GM18498 (cell line): ENCODE data around the gene GRM7.
A peak's percentile ranks its signal among the peaks of the same experiment; 100 is the strongest.

Experiments used
- ATAC-seq: cut with Tn5 transposase; IDR thresholded peaks from one replicate; pipeline ENCODE4 v1.9.1; 2021; ENCODE audit warnings: mild to moderate bottlenecking, moderate library complexity; ENCODE audit not compliant: unreplicated experiment

The GRM7 gene

DNA sequence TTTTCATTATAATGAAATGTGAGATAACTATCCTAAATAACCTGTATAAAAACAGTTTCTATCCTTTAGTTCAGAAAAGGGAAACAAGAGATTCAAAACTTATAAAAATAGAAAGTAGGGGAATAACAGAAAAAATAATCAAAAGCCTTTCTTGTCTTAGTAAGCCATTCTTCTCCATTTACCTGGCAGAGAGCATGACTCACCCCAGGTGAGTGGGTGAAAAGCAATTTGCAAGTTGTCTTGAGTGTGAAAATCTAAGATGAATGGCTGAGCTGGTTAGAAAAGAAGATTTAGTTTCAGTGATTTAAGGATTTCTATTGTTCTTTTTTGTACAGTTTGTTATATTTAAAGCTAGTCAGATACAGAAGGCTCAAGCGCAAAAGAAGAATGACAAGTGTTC is 702.0 kb downstream of the GRM7 start:
- no peak for ATAC-seq

GRCh38 chr3:7565574-7565973 is 704.7 kb downstream of the GRM7 start:
- no peak for ATAC-seq

DNA sequence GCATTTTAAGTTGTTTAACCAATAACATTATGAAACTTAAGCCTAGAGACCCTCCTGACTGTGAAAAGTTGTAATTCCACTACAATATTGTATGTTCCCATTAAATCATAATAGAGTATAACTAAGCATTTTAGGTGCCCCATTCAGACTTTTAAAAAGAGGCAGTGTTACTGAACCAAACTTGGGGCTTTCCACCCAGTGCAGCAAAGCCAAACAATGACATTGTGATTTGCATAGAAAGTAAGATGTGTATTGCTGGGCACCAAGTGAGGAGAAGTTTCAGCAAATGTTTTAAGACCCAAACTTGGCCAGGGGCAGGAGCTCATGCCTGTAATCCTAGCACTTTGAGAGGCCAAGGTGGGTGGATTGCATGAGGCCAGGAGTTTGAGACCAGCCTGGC is 706.2 kb downstream of the GRM7 start:
- ATAC-seq = peak; percentile 60

DNA sequence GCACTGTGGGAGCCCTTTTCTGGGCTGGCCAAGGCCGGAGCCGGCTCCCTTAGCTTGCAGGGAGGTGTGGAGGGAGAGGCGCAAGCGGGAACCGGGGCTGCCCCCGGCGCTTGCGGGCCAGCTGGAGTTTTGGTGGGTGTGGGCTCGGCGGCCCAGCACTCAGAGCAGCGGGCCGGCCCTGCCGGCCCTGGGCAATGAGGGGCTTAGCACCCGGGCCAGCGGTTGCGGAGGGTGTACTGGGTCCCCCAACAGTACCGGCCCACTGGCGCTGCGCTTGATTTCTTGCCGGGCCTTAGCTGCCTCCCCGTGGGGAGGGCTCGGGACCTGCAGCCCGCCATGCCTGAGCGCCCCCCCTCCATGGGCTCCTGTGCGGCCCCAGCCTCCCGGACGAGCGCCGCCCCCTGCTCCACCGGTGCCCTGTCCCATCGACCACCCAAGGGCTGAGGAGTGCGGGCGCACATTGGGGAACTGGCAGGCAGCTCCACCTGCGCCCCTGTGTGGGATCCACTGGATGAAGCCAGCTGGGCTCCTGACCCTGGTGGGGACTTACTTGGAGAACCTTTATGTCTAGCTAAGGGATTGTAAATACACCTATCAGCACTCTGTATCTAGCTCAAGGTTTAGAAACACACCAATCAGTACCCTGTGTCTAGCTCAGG is 707.7 kb downstream of the GRM7 start:
- no peak for ATAC-seq

GRCh38 chr3:7573330-7573729 is 712.4 kb downstream of the GRM7 start:
- no peak for ATAC-seq

GRCh38 chr3:7574435-7574834 is 713.5 kb downstream of the GRM7 start:
- ATAC-seq = no peak

GRCh38 chr3:7576071-7576470 is 715.2 kb downstream of the GRM7 start:
- no peak for ATAC-seq

GRCh38 chr3:7576506-7576905 is 715.6 kb downstream of the GRM7 start:
- ATAC-seq = no peak

- no peak for ATAC-seq
Observed at GRCh38 chr3:7577513-7577912, 716.6 kb downstream of the GRM7 start.

DNA sequence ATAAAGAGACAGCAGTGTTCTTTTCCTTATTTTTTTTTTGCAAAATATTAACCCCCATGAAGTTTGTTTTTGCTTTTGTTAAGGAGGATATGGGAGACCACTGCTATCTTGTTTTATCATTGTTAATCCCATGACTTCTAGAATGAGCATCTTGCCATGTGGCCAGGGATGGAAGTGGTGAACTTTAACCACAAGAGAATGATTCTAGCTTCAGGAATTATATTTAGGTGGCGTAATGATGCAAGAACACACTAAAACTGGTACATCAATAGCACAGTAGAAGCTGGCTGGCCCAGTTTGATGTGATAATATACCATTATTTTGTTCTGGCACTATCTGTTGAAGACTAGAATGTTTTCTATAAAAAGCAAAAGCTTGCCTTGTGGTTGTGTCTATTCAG is 720.9 kb downstream of the GRM7 start:
- no peak for ATAC-seq

- no peak for ATAC-seq
Observed at GRCh38 chr3:7585052-7585451, 724.1 kb downstream of the GRM7 start.

GRCh38 chr3:7588236-7588635 is 727.3 kb downstream of the GRM7 start:
- no peak for ATAC-seq

GRCh38 chr3:7589526-7589925 is 728.6 kb downstream of the GRM7 start:
- ATAC-seq = no peak

DNA sequence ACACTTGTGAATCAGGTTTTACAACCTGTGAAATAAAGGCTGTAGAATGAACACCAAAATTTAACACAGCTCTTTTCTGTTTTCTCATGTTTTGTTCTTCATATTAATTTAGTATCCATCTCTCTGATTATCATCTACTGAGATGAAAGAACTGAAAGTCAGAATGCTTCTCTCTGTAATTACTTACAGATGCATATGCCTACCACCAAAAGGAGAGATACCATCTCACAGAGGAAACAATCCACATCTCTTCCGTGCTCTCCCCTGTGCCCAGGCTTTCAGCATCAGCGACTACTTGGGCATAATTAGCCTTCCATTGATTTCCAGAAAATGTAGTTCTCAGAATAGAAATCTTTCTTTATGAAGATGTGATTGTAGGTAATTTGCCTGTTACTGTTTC is 741.4 kb downstream of the GRM7 start:
- ATAC-seq = no peak

GRCh38 chr3:7607083-7607482 is 746.2 kb downstream of the GRM7 start:
- ATAC-seq = no peak

DNA sequence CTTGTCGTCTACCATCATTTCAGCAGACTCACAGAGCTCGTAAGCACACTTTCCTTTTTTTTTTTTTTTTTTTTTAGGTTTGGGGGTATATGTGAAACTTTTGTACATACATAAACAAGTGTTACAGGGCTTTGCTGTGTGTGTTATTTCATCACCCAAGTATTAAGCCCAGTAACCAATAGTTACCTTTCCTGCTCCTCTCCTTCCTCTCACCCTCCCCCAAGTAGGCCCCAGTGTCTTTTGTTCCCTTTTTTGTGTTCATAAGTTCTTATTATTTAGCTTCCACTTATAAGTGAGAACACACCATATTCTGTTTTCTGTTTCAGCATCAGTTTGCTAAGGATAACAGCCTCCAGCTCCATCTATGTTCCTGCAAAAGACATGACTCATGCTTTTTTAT is 746.8 kb downstream of the GRM7 start:
- no peak for ATAC-seq

DNA sequence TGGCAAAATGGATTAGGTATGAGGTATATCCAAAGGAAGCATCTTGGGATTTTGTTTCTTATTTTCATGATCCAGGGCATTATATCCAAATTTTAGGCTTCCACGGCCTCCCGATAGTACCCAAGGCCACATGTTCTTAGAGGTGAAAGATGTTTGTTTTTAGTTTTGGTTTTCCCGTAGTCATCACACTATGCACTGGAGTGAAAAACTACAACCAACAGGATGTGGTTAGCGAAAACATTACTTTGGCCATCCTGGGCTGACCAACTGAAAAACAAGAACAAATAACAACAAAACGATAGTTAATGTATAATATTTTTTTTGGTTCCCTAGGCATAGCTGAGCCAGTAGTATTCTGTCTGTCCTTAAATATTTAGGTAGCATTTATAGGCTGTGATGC is 749.7 kb downstream of the GRM7 start:
- no peak for ATAC-seq

DNA sequence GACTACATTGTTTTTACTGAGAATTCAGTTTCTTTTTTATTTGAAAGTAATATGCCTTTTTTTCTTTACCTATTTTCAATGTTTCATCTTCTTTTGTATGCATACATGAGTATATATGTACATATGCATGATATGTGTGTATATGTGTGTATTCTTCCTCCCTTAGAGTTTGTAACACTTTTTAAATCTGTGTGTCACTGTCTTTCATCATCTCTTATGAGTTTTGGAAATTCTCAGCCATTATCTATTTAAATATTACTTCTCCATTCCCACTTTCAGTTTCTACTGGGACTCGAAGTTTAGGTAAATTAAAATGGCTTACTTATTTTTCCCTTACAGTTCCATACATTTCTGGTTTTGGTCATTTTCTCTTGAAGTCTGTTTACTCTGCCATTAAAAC is 754.1 kb downstream of the GRM7 start:
- no peak for ATAC-seq

DNA sequence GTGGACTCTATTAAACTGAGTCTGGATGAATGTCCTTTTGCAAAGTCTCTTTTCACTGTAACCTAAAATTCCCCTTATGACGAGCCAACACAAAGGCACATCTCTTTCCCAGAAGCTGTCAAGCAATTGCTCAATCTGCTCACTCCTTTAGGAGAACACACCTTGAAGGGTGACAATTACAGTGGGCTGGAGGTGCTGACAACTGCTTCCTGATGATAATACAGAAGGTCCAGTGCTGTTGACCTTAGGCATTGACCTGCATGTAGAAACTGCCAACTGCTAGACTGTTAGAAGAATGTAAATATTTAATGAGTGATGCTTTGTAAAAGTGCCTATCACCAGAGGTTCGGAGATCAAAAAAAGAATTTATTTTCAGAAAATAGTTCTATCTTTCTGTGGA is 757.7 kb downstream of the GRM7 start:
- no peak for ATAC-seq

- ATAC-seq = no peak
Observed at GRCh38 chr3:7620401-7620800, 759.5 kb downstream of the GRM7 start.

GRCh38 chr3:7621046-7621630 is 760.2 kb downstream of the GRM7 start:
- ATAC-seq = no peak

GRCh38 chr3:7621651-7622050 is 760.7 kb downstream of the GRM7 start:
- ATAC-seq = no peak

DNA sequence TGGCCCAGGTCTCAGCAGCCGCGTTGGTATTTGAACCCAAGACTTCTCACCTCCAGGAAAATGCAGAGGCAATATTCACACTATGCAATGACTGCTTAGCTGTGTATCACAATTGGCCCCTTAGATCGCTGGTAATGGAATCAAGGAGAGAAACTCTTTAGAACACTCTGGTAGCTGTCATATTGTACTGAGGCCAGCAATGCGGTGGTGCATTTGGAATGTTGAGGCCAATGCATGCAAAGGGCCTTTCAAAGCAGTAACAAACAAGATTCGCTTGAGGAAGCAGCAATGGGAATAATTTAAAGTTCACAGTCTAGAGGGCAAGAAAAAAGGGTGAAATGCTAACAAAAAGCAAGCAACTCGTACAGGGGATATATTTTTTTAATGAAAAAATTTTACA is 764.1 kb downstream of the GRM7 start:
- no peak for ATAC-seq
